Brain microvascular endothelial cell (primary cell): Measurements from ENCODE around the gene PHF12.

Source experiments
- DNase-seq: peaks from one replicate; pipeline ENCODE4 v3.0.0-alpha.2; 2020
- H3K27ac ChIP-seq: fragments of 250-450 bp; sonication (Bioruptor Pico); 2 replicates; pipeline ENCODE4 v1.5.1; 2020; ENCODE audit warnings: mild to moderate bottlenecking, moderate library complexity
- H3K27me3 ChIP-seq: fragments of 250-450 bp; sonication (Bioruptor Pico); replicated peaks from 2 replicates; pipeline ENCODE4 v1.5.1; 2020; ENCODE audit warnings: mild to moderate bottlenecking
- H3K36me3 ChIP-seq: fragments of 250-450 bp; sonication (Bioruptor Pico); replicated peaks from 2 replicates; pipeline ENCODE4 v1.5.1; 2020; ENCODE audit warnings: mild to moderate bottlenecking
- H3K4me3 ChIP-seq: 2 replicates; pipeline ENCODE4 v1.5.1; 2011; ENCODE audit warnings: low read depth, mild to moderate bottlenecking, control low read depth, low read length, moderate library complexity
- in situ Hi-C: cut with HindIII; loops from 2 replicates; pipeline ENCODE4 v1.10.0; 2017; ENCODE audit warnings: low sequenced_read_pairs, low pct_ligation_motif_present
- TF ChIP-seq, protein P1 (sequence below): IDR thresholded peaks from 2 replicates; pipeline ENCODE4 v1.5.1; 2011; ENCODE audit warnings: low read depth, mild to moderate bottlenecking, moderate library complexity, low read length, control low read depth, inconsistent platforms; ENCODE audit errors: missing control alignments

The PHF12 gene

GRCh38 chr17:28947639-28948038, 3.7 kb downstream of the PHF12 start:
- Histone ChIP-seq H3K4me3 (no peak overlapping the region), H3K27me3 (no peaks in the 10 kb centered on the region), H3K27ac (no peak overlapping the region), H3K36me3 (no peaks in the 10 kb centered on the region)
- TF ChIP-seq, protein P1, sequence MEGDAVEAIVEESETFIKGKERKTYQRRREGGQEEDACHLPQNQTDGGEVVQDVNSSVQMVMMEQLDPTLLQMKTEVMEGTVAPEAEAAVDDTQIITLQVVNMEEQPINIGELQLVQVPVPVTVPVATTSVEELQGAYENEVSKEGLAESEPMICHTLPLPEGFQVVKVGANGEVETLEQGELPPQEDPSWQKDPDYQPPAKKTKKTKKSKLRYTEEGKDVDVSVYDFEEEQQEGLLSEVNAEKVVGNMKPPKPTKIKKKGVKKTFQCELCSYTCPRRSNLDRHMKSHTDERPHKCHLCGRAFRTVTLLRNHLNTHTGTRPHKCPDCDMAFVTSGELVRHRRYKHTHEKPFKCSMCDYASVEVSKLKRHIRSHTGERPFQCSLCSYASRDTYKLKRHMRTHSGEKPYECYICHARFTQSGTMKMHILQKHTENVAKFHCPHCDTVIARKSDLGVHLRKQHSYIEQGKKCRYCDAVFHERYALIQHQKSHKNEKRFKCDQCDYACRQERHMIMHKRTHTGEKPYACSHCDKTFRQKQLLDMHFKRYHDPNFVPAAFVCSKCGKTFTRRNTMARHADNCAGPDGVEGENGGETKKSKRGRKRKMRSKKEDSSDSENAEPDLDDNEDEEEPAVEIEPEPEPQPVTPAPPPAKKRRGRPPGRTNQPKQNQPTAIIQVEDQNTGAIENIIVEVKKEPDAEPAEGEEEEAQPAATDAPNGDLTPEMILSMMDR, result no peak
- in situ Hi-C loops, result no loop called here
- DNase-seq, result no peak

GRCh38 chr17:28946239-28946638, 5.1 kb downstream of the PHF12 start:
- Histone ChIP-seq H3K4me3 (no peak overlapping the region), H3K27me3 (no peaks in the 10 kb centered on the region), H3K36me3 (no peaks in the 10 kb centered on the region), H3K27ac (peak overlapping the region; percentile 95)
- in situ Hi-C loops, result no loop called here
- TF ChIP-seq, protein P1, result no peak
- DNase-seq, result peak; percentile 78

GRCh38 chr17:28944862-28945741, 6.2 kb downstream of the PHF12 start:
- DNase-seq, result peak; percentile 33
- no peaks in the 10 kb centered on the region for H3K36me3 ChIP-seq
- TF ChIP-seq, protein P1, result no peak
- H3K27me3 ChIP-seq, result no peaks in the 10 kb centered on the region
- H3K27ac ChIP-seq, result peak overlapping the region; percentile 95
- H3K4me3 ChIP-seq, result no peak overlapping the region
- in situ Hi-C loops, result no loop called here

DNA sequence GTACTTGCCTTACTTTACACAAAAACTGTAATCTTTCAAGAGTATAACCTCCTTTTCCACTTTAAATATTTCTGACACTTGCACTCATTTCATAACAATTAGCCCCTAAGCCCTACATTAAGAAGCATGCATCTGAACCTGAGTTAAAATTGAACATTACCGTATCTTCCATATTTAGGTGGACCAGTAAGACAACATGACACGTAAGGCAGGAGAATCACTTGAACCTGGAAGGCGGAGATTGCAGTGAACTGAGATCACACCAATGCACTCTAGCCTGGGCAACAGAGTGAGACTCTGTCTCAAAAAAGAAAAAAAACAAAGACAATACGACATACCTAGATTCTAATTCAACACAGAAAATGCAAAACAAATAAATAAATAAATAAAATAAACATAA, 7.0 kb downstream of the PHF12 start:
- no peaks in the 10 kb centered on the region for H3K27me3 ChIP-seq
- no peaks in the 10 kb centered on the region for H3K36me3 ChIP-seq
- no peak overlapping the region for H3K4me3 ChIP-seq
- DNase-seq, result no peak
- in situ Hi-C loops, result no loop called here
- H3K27ac ChIP-seq, result no peak overlapping the region
- TF ChIP-seq, protein P1, result no peak

DNA sequence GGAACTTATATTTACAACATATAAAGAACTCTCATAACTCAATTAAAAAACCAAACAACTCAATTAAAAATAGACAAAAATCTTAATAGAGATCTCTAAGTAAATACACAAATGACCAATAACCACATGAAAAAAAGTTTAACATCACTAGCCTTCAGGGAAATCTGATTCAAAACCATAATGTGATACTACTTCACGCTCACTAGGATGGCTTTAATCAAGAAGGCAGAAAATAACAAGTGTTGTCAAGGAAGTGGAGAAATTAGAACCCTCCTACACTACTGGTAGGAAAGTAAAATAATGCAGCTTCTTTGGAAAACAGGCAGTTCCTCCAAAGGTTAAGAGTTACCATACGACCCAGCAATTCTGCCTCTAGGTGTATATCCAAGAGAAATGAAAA, 8.4 kb downstream of the PHF12 start:
- in situ Hi-C loops, result no loop called here
- TF ChIP-seq, protein P1, result no peak
- no peaks in the 10 kb centered on the region for H3K36me3 ChIP-seq
- no peaks in the 10 kb centered on the region for H3K27me3 ChIP-seq
- no peak for DNase-seq
- H3K27ac ChIP-seq, result no peak overlapping the region
- H3K4me3 ChIP-seq, result no peak overlapping the region

- Histone ChIP-seq H3K4me3 (no peak overlapping the region), H3K36me3 (no peaks in the 10 kb centered on the region), H3K27ac (no peak overlapping the region), H3K27me3 (no peaks in the 10 kb centered on the region)
- no peak for DNase-seq
- TF ChIP-seq, protein P1, result no peak
- in situ Hi-C loops, result no loop called here
Measured at GRCh38 chr17:28941251-28941650, 10.1 kb downstream of the PHF12 start.
